ENCODE measurements around the gene TBC1D22A.
A peak's percentile ranks its signal among the peaks of the same experiment; 100 is the strongest.

TBC1D22A gene

DNA sequence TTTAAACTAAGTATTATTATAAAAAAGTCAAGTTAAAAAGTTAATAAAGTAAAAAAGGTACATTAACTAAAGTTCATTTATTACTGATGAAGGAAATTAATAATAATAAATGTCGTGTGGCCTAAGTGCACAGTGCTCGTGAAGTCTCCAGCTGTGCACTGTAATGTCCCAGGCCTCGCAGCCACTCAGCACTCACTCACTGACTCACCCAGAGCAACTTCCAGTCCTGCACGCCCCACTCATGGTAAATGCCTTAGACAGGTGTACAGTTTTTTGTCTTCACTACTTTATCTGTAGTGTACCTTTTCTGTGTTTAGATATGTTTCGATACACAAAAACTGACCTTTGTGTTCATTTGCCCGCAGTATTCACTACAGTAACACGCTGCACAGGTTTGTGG lies 175.5 kb downstream of the TBC1D22A start:
- no peak for DNase-seq

DNA sequence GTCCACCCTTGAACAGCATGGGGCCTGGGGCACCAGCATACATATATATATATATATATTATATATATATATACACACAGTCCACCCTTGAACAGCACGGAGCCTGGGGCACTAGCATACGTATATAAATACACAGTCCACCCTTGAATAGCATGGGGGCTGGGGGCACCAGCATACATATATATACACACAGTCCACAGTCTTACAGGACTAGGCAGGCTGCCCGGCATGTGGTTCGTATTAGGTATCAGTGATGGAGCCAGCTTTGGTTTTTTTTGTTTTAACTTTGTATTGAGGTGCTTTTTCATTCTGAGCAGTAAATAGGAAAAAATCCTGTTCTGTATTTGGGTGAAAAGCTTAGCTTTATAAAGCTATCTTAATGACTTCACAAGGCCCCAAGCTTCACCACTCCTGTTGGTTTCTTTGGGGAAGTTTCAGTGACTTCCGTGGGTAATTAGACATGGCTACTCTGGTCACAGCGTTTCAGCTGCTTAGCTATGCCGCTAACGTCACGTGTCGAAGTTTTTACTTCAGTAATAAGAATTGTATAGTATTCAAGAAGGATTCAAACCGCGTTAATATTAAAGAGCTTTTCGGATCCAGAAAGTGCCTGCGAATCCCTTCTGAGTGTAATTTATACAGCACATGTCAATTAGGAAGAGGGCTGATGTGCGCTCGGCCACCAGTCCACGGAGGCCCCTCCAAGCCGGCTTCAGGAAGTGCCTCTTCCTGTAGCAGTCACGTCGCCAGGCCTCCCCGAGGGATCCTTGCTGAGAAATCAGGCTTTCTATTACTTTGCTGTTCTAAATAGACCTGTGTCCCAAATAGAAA lies 179.7 kb downstream of the TBC1D22A start:
- peak; percentile 63 for DNase-seq

GRCh38 chr22:46942799-46943785 lies 180.6 kb downstream of the TBC1D22A start:
- DNase-seq = peak; percentile 65

- no peak for DNase-seq
These were observed 183.0 kb downstream of the TBC1D22A start for GRCh38 chr22:46945481-46945880.

DNA sequence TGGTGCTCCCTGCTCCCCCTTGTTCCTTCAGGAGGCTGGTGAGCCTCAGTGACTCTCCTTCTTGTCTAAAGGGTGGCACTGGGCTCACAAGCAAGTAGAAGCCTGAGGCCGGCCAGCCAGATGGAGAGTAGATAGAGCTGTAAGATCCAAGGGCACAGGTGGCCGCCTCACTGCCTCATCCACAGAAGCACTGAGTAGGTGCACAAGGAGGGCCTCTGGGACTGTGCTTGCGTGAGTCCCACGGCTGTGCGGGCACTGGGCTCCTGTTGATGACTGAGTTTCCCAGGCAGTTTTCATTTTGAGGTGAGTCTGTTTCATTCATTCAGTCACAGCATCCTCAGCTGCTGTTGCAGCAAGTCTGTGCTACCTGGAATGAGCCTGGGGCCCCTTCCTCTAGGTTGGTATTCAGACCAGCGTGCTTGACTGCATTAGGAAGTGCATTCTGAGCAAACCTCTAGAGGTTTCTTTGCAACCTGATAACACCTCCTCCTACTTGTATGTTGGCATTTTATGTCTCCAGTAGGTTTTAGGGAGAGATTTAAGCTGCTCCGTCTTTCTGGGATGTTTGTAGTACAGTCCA lies 184.0 kb downstream of the TBC1D22A start:
- DNase-seq = no peak

GRCh38 chr22:46947516-46948257 lies 185.2 kb downstream of the TBC1D22A start:
- DNase-seq = no peak

GRCh38 chr22:46948411-46949144 lies 186.1 kb downstream of the TBC1D22A start:
- DNase-seq = no peak

- DNase-seq = no peak
These were observed 188.9 kb downstream of the TBC1D22A start for GRCh38 chr22:46951350-46951749.

DNA sequence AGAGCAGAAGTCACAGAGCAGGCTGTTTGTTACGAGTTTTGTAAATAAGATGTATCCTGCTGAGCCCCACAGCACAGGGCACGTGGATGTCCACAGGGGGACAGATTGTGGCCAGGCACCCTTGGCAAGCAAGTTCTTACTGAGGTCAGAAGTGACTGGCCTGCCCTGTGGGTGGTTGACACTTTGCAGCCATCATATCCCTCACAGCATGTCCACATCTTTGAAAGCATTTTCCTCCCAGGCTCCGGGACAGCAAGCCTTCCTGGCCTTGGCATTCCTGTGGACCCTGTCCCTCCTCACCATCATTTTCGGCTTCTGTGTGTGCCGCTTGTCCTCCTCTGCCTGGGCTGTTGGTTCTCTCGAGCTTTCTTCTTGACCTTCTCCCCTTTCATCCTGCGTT lies 189.5 kb downstream of the TBC1D22A start:
- no peak for DNase-seq

- no peak for DNase-seq
These were observed 191.7 kb downstream of the TBC1D22A start for GRCh38 chr22:46953968-46954765.

DNA sequence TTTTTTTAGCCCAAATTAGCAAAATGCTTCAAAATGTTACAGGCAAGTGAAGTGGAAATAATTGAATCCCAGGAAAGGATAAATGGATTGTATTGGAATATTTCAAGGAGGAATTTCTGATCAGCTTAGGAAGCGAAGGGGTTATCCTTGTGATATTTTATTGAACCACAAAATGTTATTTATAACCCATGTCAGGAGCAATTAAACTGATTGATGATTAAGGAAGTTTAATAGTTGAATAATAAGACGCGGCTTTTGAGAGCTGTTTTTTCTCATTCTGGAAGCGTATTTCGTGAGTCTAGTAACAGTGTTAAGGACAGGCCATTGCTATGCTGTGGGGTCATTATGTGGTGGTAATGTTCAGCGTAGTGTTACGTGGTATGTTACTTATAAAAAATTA lies 192.3 kb downstream of the TBC1D22A start:
- DNase-seq = no peak

- no peak for DNase-seq
These were observed 194.2 kb downstream of the TBC1D22A start for GRCh38 chr22:46956498-46957215.

DNA sequence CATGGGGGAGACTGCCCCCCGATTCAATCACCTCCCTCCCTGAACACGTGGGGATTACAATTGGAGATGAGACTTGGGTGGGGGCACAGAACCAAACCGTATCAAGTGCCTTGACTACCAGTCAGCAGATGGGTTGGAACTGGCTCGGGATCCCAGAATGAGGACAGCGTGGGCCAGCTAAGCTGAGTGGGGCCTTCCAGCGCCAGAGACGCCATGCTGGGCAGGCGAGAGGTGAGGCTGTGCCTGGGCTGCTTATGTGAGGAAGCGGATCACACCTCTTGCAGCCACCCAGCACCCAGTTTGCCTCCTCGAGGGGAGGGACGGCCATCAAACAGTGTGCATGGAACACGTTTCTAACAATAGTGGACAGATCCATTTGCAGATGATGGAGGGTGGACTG lies 195.1 kb downstream of the TBC1D22A start:
- no peak for DNase-seq

GRCh38 chr22:46958191-46958590 lies 195.7 kb downstream of the TBC1D22A start:
- DNase-seq = no peak

- no peak for DNase-seq
These were observed 196.2 kb downstream of the TBC1D22A start for GRCh38 chr22:46958658-46959057.

- no peak for DNase-seq
These were observed 196.9 kb downstream of the TBC1D22A start for GRCh38 chr22:46959369-46959768.

- DNase-seq = no peak
These were observed 199.3 kb downstream of the TBC1D22A start for GRCh38 chr22:46961591-46962295.

- no peak for DNase-seq
These were observed 200.0 kb downstream of the TBC1D22A start for GRCh38 chr22:46962406-46962805.

DNA sequence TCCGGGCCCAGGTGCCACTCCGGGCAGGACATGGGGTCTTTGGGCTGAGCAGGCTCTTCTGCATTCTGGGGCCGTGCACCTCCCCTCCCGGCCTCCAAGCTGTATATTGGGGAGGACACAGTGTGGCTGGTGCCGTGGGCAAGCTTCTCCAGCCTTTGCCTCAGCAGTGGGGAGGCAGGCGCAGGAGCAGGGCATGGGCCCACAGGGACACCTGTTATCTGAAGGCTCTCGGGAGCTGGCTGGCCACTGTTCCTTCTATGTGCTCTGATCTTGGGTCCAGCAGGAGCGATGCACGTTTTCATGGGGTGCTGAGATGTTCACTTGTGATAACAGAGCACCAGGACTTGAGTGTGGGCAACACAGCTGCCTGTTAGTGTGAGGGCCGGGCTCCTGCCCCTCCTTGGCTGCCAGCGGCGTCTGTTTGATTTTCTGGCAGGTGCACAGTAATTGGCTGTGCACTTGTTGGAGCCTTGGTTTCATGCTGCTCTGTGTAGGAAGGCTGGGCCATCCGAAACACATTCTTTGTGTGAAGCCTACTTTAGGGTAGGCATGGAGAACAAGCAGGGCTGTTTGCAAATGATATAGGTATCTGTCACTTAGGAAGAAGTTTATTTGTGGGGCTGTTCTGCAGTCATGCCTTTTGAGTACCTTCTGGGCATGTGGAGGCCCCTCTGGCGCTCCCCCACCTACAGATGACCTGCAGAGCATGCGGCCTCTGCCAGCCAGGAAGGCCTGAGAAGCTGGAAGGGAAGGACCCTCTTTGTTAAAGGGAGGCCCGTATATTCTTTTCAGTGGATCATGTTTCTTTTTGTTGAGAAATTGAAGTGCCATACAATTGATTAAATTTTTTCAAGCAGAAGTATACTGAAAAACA lies 201.5 kb downstream of the TBC1D22A start:
- no peak for DNase-seq

Measured in hematopoietic multipotent progenitor cell treated with erythropoietin and hydrocortisone succinate and interleukin-3 and kit ligand, for 4 days (in vitro differentiated cells).